Keratinocyte (primary cell): ENCODE measurements around the gene DOK5.

Source experiments
- EZH2 ChIP-seq: IDR thresholded peaks from one replicate; pipeline ENCODE4 v1.6.1; 2012; ENCODE audit warnings: inconsistent platforms, mild to moderate bottlenecking, low read length, moderate library complexity
- TF ChIP-seq, protein P1 (sequence below), 3 experiments: IDR thresholded peaks in 1 of 3; conservative IDR thresholded peaks in 1 of 3; optimal IDR thresholded peaks in 1 of 3; 2 replicates in 2 of 3; 3 replicates in 1 of 3; pipeline versions ENCODE3 to v1.5.1; 2011; ENCODE audit warnings: low read length in 3 of 3, mild to moderate bottlenecking in 3 of 3, moderate library complexity in 2 of 3, control low read depth in 1 of 3, inconsistent platforms in 1 of 3; ENCODE audit not compliant: insufficient read depth in 2 of 3; ENCODE audit errors: extremely low read depth in 1 of 3

DNA sequence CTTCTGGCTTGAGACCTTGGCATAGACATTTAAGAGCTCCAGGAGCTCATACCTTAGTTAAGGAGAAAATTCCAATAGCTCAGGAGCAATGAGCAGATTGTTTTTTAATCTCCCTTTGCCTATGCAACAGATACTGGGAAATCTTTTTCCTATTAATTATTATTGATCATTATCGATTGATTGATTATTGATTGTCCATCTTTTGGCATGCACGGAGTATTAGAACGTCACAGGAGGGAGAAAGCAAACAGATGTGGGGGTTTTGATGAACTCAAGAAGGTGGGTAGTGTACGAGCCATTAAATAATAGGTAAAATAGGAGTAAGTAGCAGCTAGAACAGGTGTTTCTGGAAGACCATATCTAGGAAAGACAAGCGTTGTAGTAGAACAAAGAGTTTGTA lies 205.0 kb downstream of the DOK5 start:
- TF ChIP-seq, protein P1, sequence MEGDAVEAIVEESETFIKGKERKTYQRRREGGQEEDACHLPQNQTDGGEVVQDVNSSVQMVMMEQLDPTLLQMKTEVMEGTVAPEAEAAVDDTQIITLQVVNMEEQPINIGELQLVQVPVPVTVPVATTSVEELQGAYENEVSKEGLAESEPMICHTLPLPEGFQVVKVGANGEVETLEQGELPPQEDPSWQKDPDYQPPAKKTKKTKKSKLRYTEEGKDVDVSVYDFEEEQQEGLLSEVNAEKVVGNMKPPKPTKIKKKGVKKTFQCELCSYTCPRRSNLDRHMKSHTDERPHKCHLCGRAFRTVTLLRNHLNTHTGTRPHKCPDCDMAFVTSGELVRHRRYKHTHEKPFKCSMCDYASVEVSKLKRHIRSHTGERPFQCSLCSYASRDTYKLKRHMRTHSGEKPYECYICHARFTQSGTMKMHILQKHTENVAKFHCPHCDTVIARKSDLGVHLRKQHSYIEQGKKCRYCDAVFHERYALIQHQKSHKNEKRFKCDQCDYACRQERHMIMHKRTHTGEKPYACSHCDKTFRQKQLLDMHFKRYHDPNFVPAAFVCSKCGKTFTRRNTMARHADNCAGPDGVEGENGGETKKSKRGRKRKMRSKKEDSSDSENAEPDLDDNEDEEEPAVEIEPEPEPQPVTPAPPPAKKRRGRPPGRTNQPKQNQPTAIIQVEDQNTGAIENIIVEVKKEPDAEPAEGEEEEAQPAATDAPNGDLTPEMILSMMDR (optimal IDR thresholded peaks at IDR 0.05 in 1 of 3, IDR thresholded peaks at IDR 0.05 in 1 of 3, conservative IDR thresholded peaks at IDR 0.05 in 1 of 3; ENCODE audit: extremely low read depth in 1 of 3, insufficient read depth in 2 of 3, low read length in 3 of 3) = no peak
- no peak for TF ChIP-seq EZH2
